Uterus (tissue), 4 donors: Measurements from ENCODE around the gene SEMA4G. TPM values are rescaled to one million over a fixed set of nuclear protein-coding genes. Genes with fewer than 3 reads are reported as not detected.

ENCODE experiments used
- DNase-seq, 2 donors: peaks; one replicate each; pipeline ENCODE4 v3.0.0-alpha.2; 2019 to 2020
- H3K27ac ChIP-seq, 2 donors: fragments of 200-600 bp; sonication (generic); 1 replicate in 1 of 2; 2 replicates in 1 of 2; pipeline ENCODE4 v1.5.1; 2016 to 2018
- H3K27me3 ChIP-seq, 2 donors: fragments of 200-600 bp; sonication (generic); one replicate each; pipeline ENCODE4 v1.5.1; 2018 to 2019; ENCODE audit warnings: control low read depth in 1 of 2
- H3K36me3 ChIP-seq, 2 donors: fragments of 200-600 bp; sonication (generic); one replicate each; pipeline ENCODE4 v1.5.1; 2019; ENCODE audit warnings: control low read depth in 1 of 2
- H3K4me1 ChIP-seq, 2 donors: fragments of 200-600 bp; sonication (generic); one replicate each; pipeline ENCODE4 v1.5.1; 2018 to 2019; ENCODE audit warnings: control low read depth in 1 of 2
- H3K4me3 ChIP-seq, 2 donors: fragments of 200-600 bp; sonication (generic); 1 replicate in 1 of 2; 2 replicates in 1 of 2; pipeline ENCODE4 v1.5.1; 2018 to 2019; ENCODE audit warnings: mild to moderate bottlenecking in 1 of 2
- H3K9me3 ChIP-seq, 2 donors: fragments of 200-600 bp; sonication (generic); one replicate each; pipeline ENCODE4 v1.5.1; 2019; ENCODE audit warnings: control low read depth in 1 of 2
- CTCF ChIP-seq, 4 experiments: fragments of 200-600 bp in 2 of 4; fragments of 450-650 bp in 2 of 4; sonication (generic) in 2 of 4; IDR thresholded peaks; one replicate each; pipeline ENCODE4 v1.5.1; 2016 to 2019; ENCODE audit warnings: antibody characterized with exemption in 4 of 4, mild to moderate bottlenecking in 2 of 4, moderate library complexity in 1 of 4
- POLR2A ChIP-seq, 2 donors: fragments of 450-650 bp; IDR thresholded peaks; one replicate each; pipeline ENCODE4 v1.6.1; 2016; ENCODE audit warnings: antibody characterized with exemption in 2 of 2, mild to moderate bottlenecking in 1 of 2, moderate library complexity in 1 of 2
- intact Hi-C: fragments of 100-400 bp; cut with DNase I; formaldehyde crosslinking; loops from one replicate; pipeline ENCODE4 v1.15.1; 2023; ENCODE audit warnings: low total_unique reads
- total RNA-seq, 4 donors: library from RNA; depleted of rRNA in 3 of 4; stranded (reverse); fragments of >200 nt in 3 of 4; gene quantifications; one replicate each; pipeline versions ENCODE4 v1.1.0 to v1.2.4, GENCODE V29; 2014 to 2023
- donor health status: DM: yes; HTN: yes; CAD: no.

SEMA4G gene
- total RNA-seq, 4 donors from 2014 or later: 2.6 to 10.3 (median 4.2) TPM

GRCh38 chr10:100999742-101000126, 30.4 kb downstream of the SEMA4G start, which contains the start of gene LZTS2:
TSS of gene LZTS2 (plus strand) at chr10:100999808. CDS start at chr10:101002539, 2,731 bp downstream.
- Histone ChIP-seq H3K27ac (peak within 1 kb of the TSS; percentile 100), H3K36me3 (no peaks in the 10 kb centered on the region), H3K4me1 (peaks cover 0 to 11% of the 10 kb centered on the region in 2 donors), H3K27me3 (no peaks in the 10 kb centered on the region), H3K9me3 (no peaks in the 10 kb centered on the region), H3K4me3 (peak within 1 kb of the TSS; percentile 88 to 93)
- intact Hi-C loops: no loop called here
- peak in 1 of 2 donors; percentile 43 for DNase-seq
- TF ChIP-seq POLR2A (IDR thresholded peaks at IDR 0.05) (no peak), CTCF (IDR thresholded peaks at IDR 0.05) (no peak)

DNA sequence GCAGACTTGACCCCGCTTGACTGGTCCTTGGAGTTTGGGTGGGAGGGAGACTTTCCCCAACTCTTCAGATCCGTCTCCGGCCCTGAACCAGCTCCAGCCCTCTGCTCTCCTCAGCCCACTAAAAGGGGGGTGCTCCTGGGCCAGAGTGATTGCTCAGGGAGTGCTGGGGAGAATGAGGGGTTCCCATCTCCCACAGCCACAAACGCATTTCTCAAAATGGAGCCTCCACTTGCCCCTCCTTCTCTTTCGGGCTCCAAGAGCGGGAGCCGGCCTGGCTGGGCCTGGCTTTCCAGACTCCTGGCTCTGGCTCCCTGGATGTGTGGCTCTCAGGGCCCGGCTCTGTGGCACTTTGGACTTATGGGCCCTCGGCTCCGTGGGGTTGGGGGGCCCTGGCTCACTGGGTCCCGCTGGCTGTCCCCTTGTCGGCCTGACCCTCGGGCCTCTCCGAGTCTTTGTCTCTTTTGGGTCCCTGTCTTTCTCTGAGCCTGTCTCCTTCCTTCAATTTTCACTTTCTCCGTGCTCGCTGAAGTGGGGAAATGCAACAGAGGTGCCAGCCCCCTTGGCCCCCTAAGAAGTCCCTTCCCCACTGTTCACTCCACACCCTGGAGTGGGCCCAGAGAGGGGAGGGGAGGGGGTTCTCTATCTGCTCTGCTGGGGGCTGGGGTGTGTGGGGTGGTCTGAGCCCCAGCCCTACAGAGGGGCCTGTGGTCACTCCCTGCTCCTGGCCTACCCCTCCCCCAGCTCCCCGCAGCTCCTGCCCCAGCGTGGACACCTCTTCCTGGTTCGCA, 31.0 kb downstream of the SEMA4G start:
- intact Hi-C loops: no loop called here
- no peaks in the 10 kb centered on the region for H3K27me3 ChIP-seq
- H3K4me3 ChIP-seq: peak overlapping the region; percentile 88 to 93
- H3K27ac ChIP-seq: peak overlapping the region; percentile 100
- TF ChIP-seq CTCF (IDR thresholded peaks at IDR 0.05) (no peak), POLR2A (IDR thresholded peaks at IDR 0.05) (no peak)
- H3K36me3 ChIP-seq: no peaks in the 10 kb centered on the region
- H3K9me3 ChIP-seq: no peaks in the 10 kb centered on the region
- peak in 1 of 2 donors; percentile 40 for DNase-seq
- peaks cover 0 to 11% of the 10 kb centered on the region in 2 donors for H3K4me1 ChIP-seq

DNA sequence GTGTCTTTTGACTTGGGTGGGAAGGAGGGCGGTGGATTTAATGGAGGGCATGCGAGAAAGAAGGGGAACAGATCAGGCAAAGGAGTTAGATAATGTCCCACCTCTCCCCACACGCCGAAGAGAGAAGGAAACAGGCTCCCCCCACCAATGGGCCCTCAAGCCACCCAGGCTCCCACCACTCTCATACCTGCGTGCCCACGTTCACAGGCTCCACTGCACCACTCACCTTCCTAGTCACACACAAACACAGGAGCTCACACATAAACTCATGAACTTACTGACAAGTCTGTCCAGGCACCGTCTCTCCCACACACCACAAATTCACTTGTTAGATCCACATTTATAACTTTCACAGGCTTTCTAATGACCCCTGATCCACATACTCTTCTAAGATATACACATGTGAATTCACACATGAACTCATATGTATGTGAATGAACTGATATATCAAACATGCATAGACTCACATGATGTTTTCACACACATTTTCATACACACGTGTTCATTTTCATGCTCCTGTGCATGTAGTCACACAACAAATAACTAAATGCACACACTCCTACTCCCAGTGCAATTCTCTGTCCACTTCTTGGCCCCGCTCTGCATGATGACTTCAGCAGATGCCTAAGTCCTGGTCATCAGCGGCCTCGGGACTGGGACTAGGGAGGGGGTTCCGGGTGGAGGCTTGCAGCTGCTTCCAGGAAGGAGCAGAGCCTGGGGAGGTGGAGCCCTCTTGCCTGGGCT, 31.8 kb downstream of the SEMA4G start:
- TF ChIP-seq CTCF (IDR thresholded peaks at IDR 0.05): peak in 2 of 4 experiments; percentile 8 to 16
- peak; percentile 80 to 89 for TF ChIP-seq POLR2A (IDR thresholded peaks at IDR 0.05)
- no peaks in the 10 kb centered on the region for H3K9me3 ChIP-seq
- peak overlapping the region; percentile 88 to 93 for H3K4me3 ChIP-seq
- H3K36me3 ChIP-seq: no peaks in the 10 kb centered on the region
- DNase-seq: peak; percentile 90 to 95
- peaks cover 0 to 11% of the 10 kb centered on the region in 2 donors for H3K4me1 ChIP-seq
- intact Hi-C loops: no loop called here
- peak overlapping the region; percentile 100 for H3K27ac ChIP-seq
- no peaks in the 10 kb centered on the region for H3K27me3 ChIP-seq

GRCh38 chr10:101001659-101002035, 32.3 kb downstream of the SEMA4G start:
- Histone ChIP-seq H3K27me3 (no peaks in the 10 kb centered on the region), H3K9me3 (no peaks in the 10 kb centered on the region), H3K4me3 (peak overlapping the region; percentile 8 to 88), H3K27ac (peak overlapping the region; percentile 100), H3K36me3 (no peaks in the 10 kb centered on the region), H3K4me1 (peaks cover 0 to 11% of the 10 kb centered on the region in 2 donors)
- intact Hi-C loops: no loop called here
- TF ChIP-seq POLR2A (IDR thresholded peaks at IDR 0.05) (no peak), CTCF (IDR thresholded peaks at IDR 0.05) (no peak)
- no peak for DNase-seq

DNA sequence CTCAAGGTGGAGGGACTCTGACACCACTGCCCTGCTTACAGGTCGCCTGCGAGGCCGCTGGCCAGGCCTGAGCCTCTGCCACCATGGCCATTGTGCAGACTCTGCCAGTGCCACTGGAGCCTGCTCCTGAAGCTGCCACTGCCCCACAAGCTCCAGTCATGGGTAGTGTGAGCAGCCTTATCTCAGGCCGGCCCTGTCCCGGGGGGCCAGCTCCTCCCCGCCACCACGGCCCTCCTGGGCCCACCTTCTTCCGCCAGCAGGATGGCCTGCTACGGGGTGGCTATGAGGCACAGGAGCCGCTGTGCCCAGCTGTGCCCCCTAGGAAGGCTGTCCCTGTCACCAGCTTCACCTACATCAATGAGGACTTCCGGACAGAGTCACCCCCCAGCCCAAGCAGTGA, 33.2 kb downstream of the SEMA4G start:
- Histone ChIP-seq H3K4me3 (no peak overlapping the region), H3K4me1 (peaks cover 0 to 11% of the 10 kb centered on the region in 2 donors), H3K36me3 (no peaks in the 10 kb centered on the region), H3K27me3 (no peaks in the 10 kb centered on the region), H3K9me3 (no peaks in the 10 kb centered on the region), H3K27ac (peak overlapping the region; percentile 100)
- no peak for TF ChIP-seq CTCF (IDR thresholded peaks at IDR 0.05)
- TF ChIP-seq POLR2A (IDR thresholded peaks at IDR 0.05): no peak
- no peak for DNase-seq
- intact Hi-C loops: no loop called here
